Esophagus muscularis mucosa (tissue), 4 donors: Measurements from ENCODE around the gene NMUR1.
"Not testable (repeated sequence)": the region's sequence is repeated elsewhere in the genome, so short reads cannot be mapped to it uniquely, and the experiment has no call there.

Experiments used
- CTCF ChIP-seq, 3 experiments: fragments of 200-600 bp in 2 of 3; fragments of 450-650 bp in 1 of 3; sonication (generic) in 2 of 3; IDR thresholded peaks; one replicate each; pipeline ENCODE4 v1.5.1; 2017 to 2019; ENCODE audit warnings: antibody characterized with exemption in 3 of 3, mild to moderate bottlenecking in 2 of 3, moderate library complexity in 1 of 3
- EP300 ChIP-seq: sonication (generic); formaldehyde crosslinking; IDR thresholded peaks from one replicate; pipeline ENCODE4 v1.6.1; 2017; ENCODE audit warnings: antibody characterized with exemption
- POLR2A ChIP-seq: fragments of 450-650 bp; IDR thresholded peaks from one replicate; pipeline ENCODE4 v1.6.1; 2017; ENCODE audit warnings: antibody characterized with exemption, moderate library complexity, mild to moderate bottlenecking, low read depth

GRCh38 chr2:231570915-231571314 is 40.7 kb upstream of the NMUR1 start:
- TF ChIP-seq CTCF (IDR thresholded peaks at IDR 0.05); POLR2A; EP300: not testable (repeated sequence)
